HepG2 (cell line): ENCODE results near the gene SLC22A31. TPM values are rescaled to one million over a fixed set of nuclear protein-coding genes. Genes with fewer than 3 reads are reported as not detected.

Source experiments
- ATF1 ChIP-seq: IDR thresholded peaks from 2 replicates; pipeline ENCODE4 v1.6.1; 2016; ENCODE audit warnings: mild to moderate bottlenecking, control low read depth
- BATF2 ChIP-seq: sonication (generic); formaldehyde crosslinking; IDR thresholded peaks from 2 replicates; pipeline ENCODE4 v1.8.0; 2022; ENCODE audit warnings: mild to moderate bottlenecking, missing genetic modification reagents, moderate library complexity
- E2F1 ChIP-seq: sonication (generic); formaldehyde crosslinking; IDR thresholded peaks from 2 replicates; pipeline ENCODE4 v1.5.0; 2020; ENCODE audit warnings: missing genetic modification reagents
- ELF1 ChIP-seq: sonication (generic); formaldehyde crosslinking; IDR thresholded peaks from 2 replicates; pipeline ENCODE4 v1.4.0; 2020; ENCODE audit warnings: missing genetic modification reagents
- HOXA5 ChIP-seq: sonication (generic); formaldehyde crosslinking; IDR thresholded peaks from 2 replicates; pipeline ENCODE4 v1.4.0; 2020; ENCODE audit warnings: missing genetic modification reagents
- MTA1 ChIP-seq: sonication (generic); formaldehyde crosslinking; IDR thresholded peaks from 2 replicates; pipeline ENCODE4 v1.4.0; 2020; ENCODE audit warnings: missing genetic modification reagents, mild to moderate bottlenecking, borderline replicate concordance
- NAIF1 ChIP-seq: sonication (generic); formaldehyde crosslinking; IDR thresholded peaks from 2 replicates; pipeline ENCODE4 v1.5.0; 2020; ENCODE audit warnings: mild to moderate bottlenecking, missing genetic modification reagents, borderline replicate concordance
- NCOA2 ChIP-seq: sonication (generic); formaldehyde crosslinking; IDR thresholded peaks from 2 replicates; pipeline ENCODE4 v1.8.0; 2022; ENCODE audit warnings: inconsistent platforms
- PBX2 ChIP-seq: IDR thresholded peaks from 2 replicates; pipeline ENCODE4 v1.6.1; 2016; ENCODE audit warnings: control low read depth
- REXO4 ChIP-seq: sonication (generic); formaldehyde crosslinking; IDR thresholded peaks from 2 replicates; pipeline ENCODE4 v1.8.0; 2022; ENCODE audit warnings: missing genetic modification reagents, mild to moderate bottlenecking, borderline replicate concordance
- RNF219 ChIP-seq: sonication (generic); formaldehyde crosslinking; IDR thresholded peaks from 2 replicates; pipeline ENCODE4 v1.5.0; 2020; ENCODE audit warnings: mild to moderate bottlenecking, missing genetic modification reagents
- SP1 ChIP-seq, 2 experiments: fragments of 450-650 bp in 1 of 2; sonication (generic) in 1 of 2; formaldehyde crosslinking in 1 of 2; IDR thresholded peaks; 2 replicates each; pipeline versions ENCODE4 v1.4.0 to v1.6.1; 2016 to 2020; ENCODE audit warnings: missing genetic modification reagents in 1 of 2
- TRAFD1 ChIP-seq: sonication (generic); formaldehyde crosslinking; IDR thresholded peaks from 2 replicates; pipeline ENCODE4 v1.5.1; 2020; ENCODE audit warnings: missing genetic modification reagents, mild to moderate bottlenecking, borderline replicate concordance
- ZFP37 ChIP-seq: sonication (generic); formaldehyde crosslinking; IDR thresholded peaks from 2 replicates; pipeline ENCODE4 v1.4.0; 2020; ENCODE audit warnings: missing genetic modification reagents, borderline replicate concordance
- ZFX ChIP-seq: sonication (generic); formaldehyde crosslinking; IDR thresholded peaks from 2 replicates; pipeline ENCODE4 v1.4.0; 2020; ENCODE audit warnings: mild to moderate bottlenecking, low read depth, missing genetic modification reagents, moderate library complexity
- ZNF343 ChIP-seq: sonication (generic); formaldehyde crosslinking; IDR thresholded peaks from 2 replicates; pipeline ENCODE4 v1.4.0; 2020; ENCODE audit warnings: mild to moderate bottlenecking, missing genetic modification reagents
- ZNF432 ChIP-seq: sonication (generic); formaldehyde crosslinking; IDR thresholded peaks from 2 replicates; pipeline ENCODE4 v1.5.0; 2020; ENCODE audit warnings: missing genetic modification reagents, mild to moderate bottlenecking, borderline replicate concordance
- ZNF543 ChIP-seq: sonication (generic); formaldehyde crosslinking; IDR thresholded peaks from 2 replicates; pipeline ENCODE4 v1.4.0; 2020; ENCODE audit warnings: mild to moderate bottlenecking, missing genetic modification reagents
- ZNF772 ChIP-seq: sonication (generic); formaldehyde crosslinking; IDR thresholded peaks from 2 replicates; pipeline ENCODE4 v1.5.0; 2020; ENCODE audit warnings: mild to moderate bottlenecking, missing genetic modification reagents
- ZSCAN25 ChIP-seq: sonication (generic); formaldehyde crosslinking; IDR thresholded peaks from 2 replicates; pipeline ENCODE4 v1.8.0; 2022; ENCODE audit warnings: mild to moderate bottlenecking, missing genetic modification reagents
- ZSCAN9 ChIP-seq: IDR thresholded peaks from 2 replicates; pipeline ENCODE4 v1.6.1; 2016; ENCODE audit warnings: borderline replicate concordance
- polyA plus RNA-seq, 8 experiments: library from polyadenylated mRNA; depleted of rRNA in 3 of 8; stranded (reverse) in 7 of 8; unstranded in 1 of 8; fragments of >200 nt; fragmentation: Illumina TruSeq in 4 of 8; extraction: Trizol in 4 of 8; gene quantifications; 2 replicates each; pipeline versions ENCODE4 v1.2.1 to v1.2.3, GENCODE V29; 2011 to 2016; ENCODE audit warnings: low read depth in 4 of 8, missing spikeins in 1 of 8, mixed read lengths in 1 of 8; ENCODE audit not compliant: insufficient read depth in 1 of 8
- total RNA-seq, 5 experiments: library from RNA; depleted of rRNA; stranded (reverse); fragments of >200 nt; fragmentation: Illumina TruSeq; extraction: Trizol; gene quantifications; 2 replicates each; pipeline ENCODE4 v1.2.3, GENCODE V29; 2016; ENCODE audit warnings: low read depth in 1 of 5

SLC22A31 gene
- total and polyA plus RNA-seq, 2 of the 13 experiments (the other 11 are each of a cell fraction or from before 2014, with no cell fraction given): 67.3 to 83.3 TPM

- TF ChIP-seq RNF219 (no peak), MTA1 (CRISPR knock-in tag) (peak; percentile 62; the same call in 1 of the 2 replicates), ZSCAN25 (CRISPR knock-in tag) (peak; percentile 88), ZFP37 (peak; percentile 95), ZSCAN9 (CRISPR knock-in tag) (peak; percentile 80), REXO4 (CRISPR knock-in tag) (no peak), HOXA5 (CRISPR knock-in tag) (peak; percentile 93), ZNF432 (no peak), ZNF343 (0 out of 2 replicates have a peak, but pooled peaks have one; percentile 36), E2F1 (no peak), ZNF772 (CRISPR knock-in tag) (peak; percentile 98), TRAFD1 (CRISPR knock-in tag) (0 out of 2 replicates have a peak, but pooled peaks have one; percentile 45), ZFX (CRISPR knock-in tag) (peak; percentile 47; the same call in 1 of the 2 replicates), PBX2 (CRISPR knock-in tag) (peak; percentile 20; the same call in 1 of the 2 replicates), BATF2 (CRISPR knock-in tag) (no peak), ATF1 (CRISPR knock-in tag) (no peak; the same call in 1 of the 2 replicates), ZNF543 (CRISPR knock-in tag) (no peak; the same call in 1 of the 2 replicates), NCOA2 (CRISPR knock-in tag) (peak; percentile 69), NAIF1 (no peak), SP1 (IDR thresholded peaks at IDR 0.05) (no peak), SP1 (CRISPR knock-in tag; IDR thresholded peaks at IDR 0.05) (peak; percentile 50; the same call in 1 of the 2 replicates), ELF1 (peak; percentile 91)
Observed at GRCh38 chr16:89241187-89242007, 41.1 kb upstream of the SLC22A31 start (continued).
